Activated CD8-positive, alpha-beta memory T cell treated with anti-CD3 and anti-CD28 coated beads, Interleukin-2, amount 50 U/mL, for 4 hours (primary cell): Measurements from ENCODE around the gene CRELD2.
A peak's percentile ranks its signal among the peaks of the same experiment; 100 is the strongest.

Experiments
- DNase-seq: peaks from one replicate; pipeline ENCODE4 v3.0.0-alpha.2; 2020

Gene CRELD2

GRCh38 chr22:49913026-49913425 lies 5.4 kb upstream of the CRELD2 start:
- no peak for DNase-seq

GRCh38 chr22:49913446-49913845 lies 5.0 kb upstream of the CRELD2 start:
- no peak for DNase-seq

DNA sequence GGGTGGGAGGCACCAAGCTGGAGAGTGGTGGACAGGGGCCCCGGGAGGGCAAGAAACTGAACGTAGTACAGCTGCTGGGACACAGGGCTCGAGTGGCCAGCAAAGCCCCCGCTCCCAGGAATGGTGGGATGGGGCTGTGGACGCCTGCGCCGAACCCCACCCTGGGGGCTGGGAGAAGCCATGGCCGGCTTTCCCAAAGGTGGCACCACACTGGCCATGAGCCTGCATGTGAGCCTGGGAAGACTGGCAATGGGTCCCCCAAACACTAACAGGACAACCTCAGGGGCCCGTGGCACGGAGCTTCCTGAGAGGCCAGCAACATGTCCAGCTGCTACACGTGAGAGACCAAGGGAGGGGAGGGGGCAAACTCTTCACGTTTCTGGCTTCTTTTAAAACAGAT lies 4.2 kb upstream of the CRELD2 start:
- DNase-seq: no peak

DNA sequence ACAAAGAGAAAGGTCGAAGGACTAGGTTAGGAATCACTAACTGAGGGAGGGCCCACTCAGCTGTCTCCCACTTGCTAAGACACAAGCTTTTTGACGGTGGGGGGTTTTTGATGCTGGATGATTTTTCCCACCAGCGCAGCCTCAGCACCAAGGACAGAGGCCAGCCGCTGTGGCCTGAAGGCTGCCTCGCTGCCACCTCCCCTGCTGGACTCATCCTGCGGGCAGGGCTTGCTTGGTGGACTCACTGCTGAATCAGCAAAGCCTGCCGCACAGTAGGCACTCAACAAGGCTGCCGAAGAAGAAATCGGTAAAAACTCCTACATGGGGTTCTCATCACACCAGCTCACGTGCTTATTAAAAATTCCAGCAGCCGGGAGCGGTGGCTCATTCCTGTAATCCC lies 2.8 kb upstream of the CRELD2 start:
- no peak for DNase-seq

DNA sequence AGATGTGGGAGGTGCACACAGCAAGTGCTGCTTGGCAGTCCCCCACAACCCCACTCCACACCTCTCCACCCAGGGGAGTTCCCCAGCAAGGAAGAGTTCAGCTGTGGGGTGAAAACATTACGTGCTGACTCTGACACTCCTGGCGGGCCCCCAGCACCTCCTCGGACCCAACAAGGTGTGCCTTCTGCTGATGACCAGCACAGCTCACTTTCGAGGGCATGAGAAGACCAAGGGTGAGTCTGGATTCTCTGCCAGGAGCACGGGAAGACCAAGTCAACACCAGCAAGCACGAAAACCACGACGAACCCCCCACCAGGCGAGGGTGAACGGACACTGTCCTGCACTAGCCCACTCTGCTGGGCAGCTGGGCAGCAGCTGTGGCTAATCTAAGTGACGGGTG lies 1.6 kb upstream of the CRELD2 start:
- DNase-seq: no peak

DNA sequence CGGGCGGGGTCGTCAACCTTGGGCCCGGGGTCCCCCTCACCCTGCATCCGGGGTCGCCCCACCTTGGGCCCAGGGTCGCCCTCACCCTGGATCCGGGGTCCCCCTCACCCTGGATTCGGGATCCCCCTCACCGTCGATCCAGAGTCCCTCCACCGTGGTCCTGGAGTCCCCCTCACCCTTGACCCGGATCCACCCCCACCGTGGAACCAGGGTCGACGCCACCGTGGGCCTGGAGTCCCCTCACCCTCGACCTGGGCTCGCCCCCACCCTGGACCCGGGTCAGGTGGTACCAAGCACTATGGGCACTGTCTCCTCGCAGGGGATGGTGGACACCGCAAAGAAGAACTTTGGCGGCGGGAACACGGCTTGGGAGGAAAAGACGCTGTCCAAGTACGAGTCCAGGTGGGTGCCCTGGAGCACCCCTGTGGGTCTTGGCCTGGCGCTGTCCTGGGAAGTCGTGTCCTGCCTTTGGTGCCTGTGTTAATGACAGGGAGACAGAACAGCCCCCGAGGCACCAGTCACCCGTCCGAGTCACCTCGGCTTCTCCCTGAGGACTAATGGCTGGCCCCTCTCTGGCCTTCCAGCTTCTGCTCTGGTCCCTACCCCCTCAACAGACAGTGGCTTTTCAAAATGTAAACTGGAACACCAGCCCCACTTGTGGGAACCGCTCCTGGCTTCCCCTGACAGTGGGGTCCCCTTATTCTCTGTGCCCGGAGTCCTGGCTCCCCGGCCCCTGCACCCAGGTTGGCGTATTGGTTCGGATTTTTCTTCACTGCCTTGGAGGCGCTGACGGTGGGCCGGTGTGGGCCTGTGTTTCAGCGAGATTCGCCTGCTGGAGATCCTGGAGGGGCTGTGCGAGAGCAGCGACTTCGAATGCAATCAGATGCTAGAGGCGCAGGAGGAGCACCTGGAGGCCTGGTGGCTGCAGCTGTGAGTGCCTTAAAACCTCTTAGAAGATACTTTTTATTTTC lies 762 bp downstream of the CRELD2 start:
- DNase-seq: no peak

DNA sequence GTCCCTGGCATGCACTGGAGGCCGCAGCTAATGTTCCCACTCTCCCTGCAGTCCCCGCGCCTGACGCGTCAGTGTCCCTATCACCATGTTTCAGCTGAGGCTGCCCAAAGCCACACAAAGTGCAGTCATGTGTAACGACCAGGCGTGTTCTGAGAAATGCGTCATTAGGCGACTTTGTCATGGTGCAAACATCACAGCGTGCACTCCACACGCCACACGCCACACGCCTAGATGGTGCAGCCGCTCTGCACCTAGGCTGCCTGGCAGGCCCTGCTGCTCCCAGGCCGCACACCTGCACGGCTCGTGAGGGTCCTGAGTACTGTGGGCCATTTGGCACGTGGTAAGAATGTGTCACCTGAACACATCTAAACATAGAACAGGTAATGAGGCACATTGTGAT lies 2.4 kb downstream of the CRELD2 start:
- no peak for DNase-seq

- DNase-seq: no peak
These were observed 3.3 kb downstream of the CRELD2 start for GRCh38 chr22:49921508-49922278.

DNA sequence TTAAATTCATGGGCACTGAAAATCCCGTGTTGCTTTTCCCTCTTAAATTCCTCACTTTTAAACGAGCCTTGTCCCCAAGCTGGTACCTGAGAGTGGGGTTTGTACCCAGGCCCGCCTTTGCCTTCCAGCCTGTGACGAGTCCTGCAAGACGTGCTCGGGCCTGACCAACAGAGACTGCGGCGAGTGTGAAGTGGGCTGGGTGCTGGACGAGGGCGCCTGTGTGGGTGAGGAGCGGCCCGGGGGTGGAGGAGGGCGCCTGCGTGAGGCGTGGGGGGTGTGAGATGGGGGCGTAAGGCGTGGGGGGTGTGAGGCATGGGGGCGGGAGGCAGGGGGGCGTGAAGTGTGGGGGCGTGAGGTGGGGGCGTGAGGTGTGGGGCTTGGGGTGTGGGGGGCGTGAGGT lies 4.0 kb downstream of the CRELD2 start:
- no peak for DNase-seq

DNA sequence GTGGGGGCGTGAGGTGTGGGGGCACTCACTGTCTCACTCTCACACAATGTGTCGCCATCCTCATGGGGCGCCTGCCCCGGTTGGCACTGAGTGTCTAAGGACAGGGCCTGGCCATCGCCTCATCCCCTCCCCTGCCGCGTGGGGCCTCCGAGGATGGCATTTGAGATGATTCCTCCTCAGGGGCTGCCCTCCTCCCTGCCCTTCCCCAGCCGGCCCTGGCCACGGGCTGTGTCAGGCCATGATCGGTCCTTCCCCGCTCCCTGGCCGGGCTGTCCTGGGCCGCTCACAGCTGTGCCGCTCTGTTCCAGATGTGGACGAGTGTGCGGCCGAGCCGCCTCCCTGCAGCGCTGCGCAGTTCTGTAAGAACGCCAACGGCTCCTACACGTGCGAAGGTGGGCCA lies 4.5 kb downstream of the CRELD2 start:
- no peak for DNase-seq

- no peak for DNase-seq
These were observed 5.0 kb downstream of the CRELD2 start for GRCh38 chr22:49923445-49923844.

DNA sequence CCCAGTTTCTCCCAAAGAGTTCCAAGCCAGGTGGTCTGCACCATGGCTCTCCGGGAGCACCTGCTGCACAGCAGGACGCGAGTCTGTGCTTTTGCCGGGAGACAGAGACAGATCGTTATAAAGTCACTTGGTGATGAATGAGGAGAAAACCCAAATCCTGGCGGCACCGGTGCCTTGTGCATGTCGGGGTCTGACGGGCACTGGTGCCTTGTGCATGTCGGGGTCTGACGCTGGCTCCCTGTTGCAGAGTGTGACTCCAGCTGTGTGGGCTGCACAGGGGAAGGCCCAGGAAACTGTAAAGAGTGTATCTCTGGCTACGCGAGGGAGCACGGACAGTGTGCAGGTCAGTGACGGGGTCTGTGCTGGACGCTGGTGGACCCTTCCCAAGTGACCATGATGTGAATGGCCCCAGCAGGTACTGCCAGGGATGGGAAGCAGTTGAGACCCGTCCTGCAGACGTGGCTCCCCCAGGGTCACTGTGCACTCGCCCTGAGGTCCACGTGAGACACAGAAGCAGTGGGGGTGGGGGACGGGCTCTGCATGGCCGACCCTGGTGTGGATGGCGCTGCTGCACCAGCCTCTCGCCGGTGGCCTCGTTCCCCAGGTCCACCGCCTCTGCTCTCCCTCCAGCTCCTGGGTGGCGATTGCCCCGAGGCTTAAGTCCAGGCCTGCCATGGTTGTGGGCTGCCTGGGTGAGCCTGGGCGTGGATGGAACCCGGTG lies 5.8 kb downstream of the CRELD2 start:
- no peak for DNase-seq

DNA sequence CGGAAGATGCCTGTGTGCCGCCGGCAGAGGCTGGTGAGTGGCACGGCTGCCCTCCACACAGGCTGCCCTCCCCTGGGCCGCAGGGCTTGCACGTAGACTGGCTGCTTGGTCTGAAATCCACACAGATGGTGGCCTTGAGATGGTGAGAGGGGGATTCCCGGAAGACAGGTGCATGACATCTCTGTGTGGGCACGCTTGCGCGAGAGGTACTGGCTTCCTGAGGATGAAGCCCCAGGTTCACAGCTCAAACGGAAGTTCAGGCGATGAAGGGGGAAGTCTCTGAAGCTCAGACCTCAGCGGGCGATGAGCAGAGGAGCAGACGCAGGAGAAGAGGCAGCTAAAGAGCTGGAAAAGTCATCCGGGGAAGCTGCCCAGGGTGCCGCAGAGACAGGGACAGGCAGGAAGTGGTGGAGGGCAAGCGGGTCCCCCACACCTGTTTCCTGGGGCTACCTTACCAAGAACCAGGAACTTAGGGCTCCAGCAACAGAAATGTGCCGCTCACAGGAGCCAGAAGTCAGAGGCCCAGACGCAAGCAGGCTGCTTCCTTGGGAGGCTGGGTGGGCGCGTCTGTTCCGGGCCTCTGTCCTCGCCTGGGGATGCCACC lies 7.2 kb downstream of the CRELD2 start:
- DNase-seq: peak; percentile 71

GRCh38 chr22:49926916-49927315 lies 8.5 kb downstream of the CRELD2 start:
- no peak for DNase-seq

DNA sequence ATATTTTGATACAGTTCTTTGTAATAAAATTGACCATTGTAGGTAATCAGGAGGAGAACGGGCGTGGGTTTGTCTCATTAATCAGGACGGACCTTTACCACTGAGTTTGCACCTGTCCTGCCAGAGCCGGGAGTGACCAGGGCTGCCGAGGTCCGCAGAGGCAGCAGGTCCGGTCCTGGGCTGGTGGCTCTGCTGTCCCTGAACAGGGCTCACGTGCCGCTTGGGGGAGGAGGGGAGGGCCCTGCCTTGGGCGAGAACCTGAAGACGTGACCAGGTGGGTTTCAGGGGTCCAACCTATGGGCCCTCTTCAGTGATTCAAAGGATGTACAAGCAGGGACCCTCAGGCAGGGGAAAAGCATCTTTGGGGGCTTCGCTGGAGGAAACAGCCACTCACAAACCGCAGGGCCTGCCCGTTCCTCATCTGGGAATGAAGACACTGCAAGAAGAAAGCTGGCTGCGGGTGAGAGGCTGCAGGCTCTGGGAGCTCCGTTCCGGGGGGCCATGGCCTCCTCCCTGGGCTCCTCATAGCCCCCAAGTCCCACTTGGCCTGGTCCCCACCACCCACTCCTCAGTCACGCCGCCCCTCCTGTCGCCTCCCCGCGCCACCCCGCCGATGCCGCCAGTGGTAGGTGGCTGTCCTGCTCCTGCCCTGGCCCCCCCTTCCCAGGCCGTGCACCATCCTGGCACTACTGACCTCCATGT lies 9.2 kb downstream of the CRELD2 start:
- no peak for DNase-seq

DNA sequence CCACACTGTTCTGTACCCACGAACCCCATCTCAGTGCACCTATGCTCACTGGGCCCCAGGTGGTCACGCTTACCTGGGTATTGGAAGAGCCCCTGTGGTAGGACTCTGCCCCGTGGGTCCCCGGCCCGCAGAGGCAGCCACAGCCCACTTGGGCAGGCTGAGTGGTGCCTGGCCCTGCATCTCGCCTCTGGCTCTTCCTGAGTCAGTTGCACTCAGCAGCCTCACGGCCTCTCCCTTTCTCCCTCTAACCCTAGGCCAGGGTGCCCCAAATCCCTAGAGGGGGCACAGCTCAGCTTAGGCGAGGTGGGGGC lies 9.7 kb downstream of the CRELD2 start:
- no peak for DNase-seq

DNA sequence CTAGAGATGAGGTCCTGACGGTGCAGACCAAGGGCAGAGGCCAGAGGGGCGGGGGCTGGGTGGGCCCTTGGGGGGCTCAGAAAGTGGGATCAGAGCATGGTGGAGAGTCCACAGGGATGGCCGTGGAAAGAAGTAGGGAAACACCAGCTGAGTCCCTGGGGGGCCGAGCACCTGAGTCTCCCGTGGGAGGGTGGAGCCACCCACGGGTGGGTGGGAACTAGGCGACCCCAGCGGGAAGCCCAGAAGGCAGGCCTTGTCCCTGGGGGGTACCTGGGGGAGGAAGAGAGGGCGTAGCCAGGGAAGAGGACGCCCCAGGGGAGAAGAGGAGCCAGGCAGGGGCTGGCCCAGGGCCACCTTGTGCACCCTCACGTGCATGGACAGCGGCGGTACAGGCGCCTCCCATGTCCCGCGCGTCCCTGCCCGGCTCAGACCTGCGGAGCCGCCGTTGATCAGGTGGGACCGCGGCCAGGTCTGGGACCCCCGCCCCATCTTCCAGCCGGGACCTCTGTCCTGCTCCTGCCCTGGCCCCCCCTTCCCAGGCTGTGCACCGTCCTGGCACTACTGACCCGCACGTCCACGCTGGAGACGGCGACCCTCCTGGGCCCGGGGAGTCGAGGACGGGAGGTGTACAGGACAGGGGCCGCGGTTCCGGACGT lies 10.2 kb downstream of the CRELD2 start:
- no peak for DNase-seq

DNA sequence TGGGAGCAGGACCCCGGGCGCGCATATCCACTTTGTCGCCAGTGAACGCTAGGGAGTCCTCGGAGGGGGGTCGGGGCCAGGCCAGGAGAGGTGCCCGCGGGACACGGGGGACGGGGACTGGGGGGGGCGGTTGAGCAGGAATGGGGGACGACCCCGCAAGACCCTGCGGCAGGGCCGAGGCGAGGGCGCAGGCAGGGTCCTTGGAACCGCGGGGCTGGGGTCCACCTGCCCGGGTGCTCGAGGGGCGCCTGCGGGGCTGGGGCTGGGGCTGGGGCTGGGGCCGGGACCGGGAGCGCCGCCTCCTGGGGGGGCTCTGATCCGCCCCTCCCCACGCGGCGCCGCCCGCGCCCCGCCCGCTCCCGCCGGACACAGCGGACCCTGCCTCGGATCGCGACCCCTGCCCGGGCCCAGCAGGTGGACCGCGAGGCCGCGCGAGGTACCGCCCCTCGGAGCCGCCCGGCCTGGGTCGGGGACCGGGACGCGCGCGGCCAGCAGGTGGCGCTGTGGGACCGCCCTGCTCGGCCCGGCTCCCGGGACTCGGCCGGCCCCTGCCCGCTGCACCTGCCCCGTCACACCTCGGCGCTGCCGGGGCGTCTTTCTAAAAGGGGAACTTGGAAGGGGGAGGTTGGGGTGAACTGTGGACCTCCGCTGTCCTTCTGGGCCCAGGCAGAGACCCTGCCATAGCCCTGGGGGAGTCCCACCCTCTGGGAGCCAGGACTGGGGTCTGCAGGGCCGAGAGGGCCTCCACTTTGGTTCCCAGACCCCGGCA lies 11.0 kb downstream of the CRELD2 start:
- peak; percentile 83 for DNase-seq

DNA sequence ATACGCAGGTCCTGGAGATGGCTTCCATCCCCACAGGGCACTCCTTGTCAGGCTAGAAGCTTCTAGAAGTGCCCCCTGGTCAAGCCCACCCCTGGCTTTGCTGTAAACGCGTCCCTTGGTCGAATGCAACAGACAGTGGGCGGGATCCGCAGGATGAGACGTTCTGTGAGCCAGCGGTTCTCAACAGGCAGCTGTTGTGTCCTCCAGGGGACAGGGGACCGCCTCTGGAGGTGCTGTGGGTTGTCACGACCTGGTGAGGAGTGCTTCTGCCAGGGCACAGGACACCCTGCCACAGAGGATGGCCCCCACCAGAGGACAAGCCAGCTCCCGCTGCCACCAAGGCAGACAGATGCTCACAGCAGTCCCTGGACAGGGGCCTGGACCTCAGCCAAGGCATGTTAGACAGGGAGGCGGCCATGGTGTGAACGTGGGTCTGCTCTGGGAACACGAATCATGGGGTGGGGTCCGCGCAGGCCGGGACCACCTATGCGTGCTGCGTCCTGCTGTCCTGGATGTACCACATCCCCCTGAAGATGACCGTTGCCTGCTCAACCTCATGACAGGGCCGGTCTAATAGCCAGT lies 11.7 kb downstream of the CRELD2 start:
- DNase-seq: no peak

- DNase-seq: peak; percentile 52
These were observed 12.4 kb downstream of the CRELD2 start for GRCh38 chr22:49930596-49931412.
